ENCODE results near the gene SEC61A1. TPM values are rescaled to one million over a fixed set of nuclear protein-coding genes. Genes with fewer than 3 reads are reported as not detected.

The SEC61A1 gene
- total and polyA plus RNA-seq, 2 donors, result 73.6 to 79.7 TPM

DNA sequence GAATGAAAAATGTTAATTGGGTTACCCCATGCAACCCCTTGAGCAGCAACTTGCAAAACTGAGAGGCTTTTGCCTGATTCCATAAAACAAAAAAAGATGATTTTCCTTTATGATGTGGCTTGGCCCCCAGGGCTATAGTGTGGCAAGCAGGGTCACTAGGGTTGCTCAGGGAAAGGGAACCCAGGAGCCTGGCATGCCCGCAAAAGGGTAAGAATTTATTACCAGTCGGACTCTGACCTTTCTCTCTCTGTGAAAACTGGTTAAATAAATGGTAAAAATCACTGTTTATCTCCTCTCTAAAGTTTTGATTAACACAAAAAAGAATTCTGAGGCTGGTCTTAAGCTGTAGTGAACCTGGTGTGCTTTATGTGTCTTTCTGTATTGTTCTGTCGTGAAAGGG is 37.7 kb upstream of the SEC61A1 start:
- H3K4me3 ChIP-seq (ENCODE audit: low read length in 2 of 2), result no peak overlapping the region
- no peak overlapping the region for H3K27ac ChIP-seq (ENCODE audit: low read depth in 1 of 2, low read length in 1 of 2)
- WGBS, result 100% methylated on average over 3 of the region's 3 CpGs
- no peaks in the 10 kb centered on the region for H3K36me3 ChIP-seq (ENCODE audit: control insufficient read depth in 2 of 2, insufficient read depth in 2 of 2, low read length in 1 of 2)
- H3K9me3 ChIP-seq (ENCODE audit: control insufficient read depth in 2 of 2, insufficient read depth in 1 of 2, low read length in 1 of 2), result no peaks in the 10 kb centered on the region
- no peak for DNase-seq (ENCODE audit: low read depth in 6 of 9, low spot score in 9 of 9)
- H3K27me3 ChIP-seq (ENCODE audit: control insufficient read depth in 2 of 2, insufficient read depth in 1 of 2, low read length in 1 of 2), result no peaks in the 10 kb centered on the region
- peaks cover 0 to 4% of the 10 kb centered on the region in 2 donors for H3K4me1 ChIP-seq (ENCODE audit: control insufficient read depth in 2 of 2, insufficient read depth in 2 of 2, low read length in 2 of 2)

DNA sequence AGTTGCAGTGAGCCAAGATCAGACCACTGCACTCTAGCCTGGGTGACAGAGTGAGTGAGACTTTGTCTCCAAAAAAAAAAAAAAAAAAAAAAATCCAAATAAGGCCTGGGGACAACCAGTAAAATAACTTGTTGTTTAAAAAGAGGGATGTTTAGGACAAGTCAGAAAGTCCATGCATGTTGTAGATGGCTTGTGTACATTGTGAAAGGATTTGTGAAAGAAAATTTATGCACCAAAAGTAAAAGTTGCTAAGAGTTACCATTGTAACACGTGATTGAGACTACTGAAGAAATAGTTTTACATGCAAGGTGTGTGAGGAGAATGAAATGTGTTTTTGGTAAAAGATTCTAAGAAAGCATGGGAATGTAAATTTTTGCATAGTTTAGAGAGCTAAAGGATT is 35.7 kb upstream of the SEC61A1 start:
- no peak overlapping the region for H3K4me3 ChIP-seq (ENCODE audit: low read length in 2 of 2)
- DNase-seq (ENCODE audit: low read depth in 6 of 9, low spot score in 9 of 9), result no peak
- 95% methylated on average over 1 of the region's 1 CpG for WGBS
- H3K27ac ChIP-seq (ENCODE audit: low read depth in 1 of 2, low read length in 1 of 2), result no peak overlapping the region
- H3K36me3 ChIP-seq (ENCODE audit: control insufficient read depth in 2 of 2, insufficient read depth in 2 of 2, low read length in 1 of 2), result no peaks in the 10 kb centered on the region
- H3K9me3 ChIP-seq (ENCODE audit: control insufficient read depth in 2 of 2, insufficient read depth in 1 of 2, low read length in 1 of 2), result no peaks in the 10 kb centered on the region
- no peaks in the 10 kb centered on the region for H3K4me1 ChIP-seq (ENCODE audit: control insufficient read depth in 2 of 2, insufficient read depth in 2 of 2, low read length in 2 of 2)
- H3K27me3 ChIP-seq (ENCODE audit: control insufficient read depth in 2 of 2, insufficient read depth in 1 of 2, low read length in 1 of 2), result no peaks in the 10 kb centered on the region

DNA sequence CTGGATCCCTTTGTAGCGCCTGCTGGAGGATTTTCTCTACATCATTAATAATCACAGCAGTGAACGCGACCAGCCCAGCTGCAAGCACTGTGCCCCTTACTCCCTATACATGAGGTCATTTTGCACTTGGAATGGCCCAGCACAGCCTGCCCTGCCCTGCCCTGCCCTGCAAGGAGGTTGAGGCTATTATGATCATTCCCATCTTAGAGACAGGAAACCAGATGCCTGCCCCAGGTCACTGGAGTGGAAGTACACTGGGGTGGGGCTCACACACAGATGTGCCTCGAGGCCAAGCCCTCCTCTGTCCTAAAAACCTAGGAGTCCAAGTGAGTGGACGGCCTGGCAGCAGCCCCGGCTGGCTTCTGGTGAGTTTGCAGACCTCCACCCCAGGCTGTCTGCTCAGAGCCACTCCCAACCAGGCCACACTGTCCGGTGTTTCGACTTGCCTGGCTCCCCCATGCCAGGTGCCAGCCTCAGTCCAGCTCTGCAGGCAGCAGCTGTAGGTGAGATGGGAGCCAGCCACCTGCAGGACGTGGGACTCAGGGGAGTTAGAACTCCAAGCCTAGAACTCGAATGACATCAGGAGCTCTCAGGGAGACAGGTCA is 30.4 kb upstream of the SEC61A1 start:
- no peaks in the 10 kb centered on the region for H3K9me3 ChIP-seq (ENCODE audit: control insufficient read depth in 2 of 2, insufficient read depth in 1 of 2, low read length in 1 of 2)
- no peak for DNase-seq (ENCODE audit: low read depth in 6 of 9, low spot score in 9 of 9)
- H3K36me3 ChIP-seq (ENCODE audit: control insufficient read depth in 2 of 2, insufficient read depth in 2 of 2, low read length in 1 of 2), result no peaks in the 10 kb centered on the region
- H3K27me3 ChIP-seq (ENCODE audit: control insufficient read depth in 2 of 2, insufficient read depth in 1 of 2, low read length in 1 of 2), result peaks cover 0 to 2% of the 10 kb centered on the region in 2 donors
- no peak overlapping the region for H3K27ac ChIP-seq (ENCODE audit: low read depth in 1 of 2, low read length in 1 of 2)
- WGBS, result 89% methylated on average over 10 of the region's 10 CpGs
- no peak overlapping the region for H3K4me3 ChIP-seq (ENCODE audit: low read length in 2 of 2)
- H3K4me1 ChIP-seq (ENCODE audit: control insufficient read depth in 2 of 2, insufficient read depth in 2 of 2, low read length in 2 of 2), result no peaks in the 10 kb centered on the region

DNA sequence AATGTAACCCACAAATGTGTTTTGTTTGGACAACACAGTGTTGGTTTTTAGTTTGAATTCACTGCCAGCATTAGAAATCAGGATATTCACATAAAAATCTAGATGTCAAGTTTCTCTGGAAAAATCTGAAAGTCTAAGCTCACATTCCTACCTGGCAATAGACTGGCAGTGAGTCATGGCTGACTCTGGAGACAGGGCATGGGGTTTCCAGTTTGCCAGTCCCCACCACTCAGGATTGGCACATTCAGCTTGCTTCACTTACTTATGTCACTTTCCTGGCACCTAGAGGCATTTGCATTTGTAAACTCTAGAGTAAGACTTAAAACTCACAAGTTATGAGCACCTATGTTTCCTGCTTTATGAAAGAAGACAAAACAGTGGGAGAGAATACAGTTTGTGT is 19.1 kb upstream of the SEC61A1 start:
- Histone ChIP-seq H3K36me3 (ENCODE audit: control insufficient read depth in 2 of 2, insufficient read depth in 2 of 2, low read length in 1 of 2) (no peaks in the 10 kb centered on the region), H3K4me1 (ENCODE audit: control insufficient read depth in 2 of 2, insufficient read depth in 2 of 2, low read length in 2 of 2) (no peaks in the 10 kb centered on the region), H3K9me3 (ENCODE audit: control insufficient read depth in 2 of 2, insufficient read depth in 1 of 2, low read length in 1 of 2) (no peaks in the 10 kb centered on the region), H3K27me3 (ENCODE audit: control insufficient read depth in 2 of 2, insufficient read depth in 1 of 2, low read length in 1 of 2) (no peaks in the 10 kb centered on the region), H3K27ac (ENCODE audit: low read depth in 1 of 2, low read length in 1 of 2) (no peak overlapping the region), H3K4me3 (ENCODE audit: low read length in 2 of 2) (no peak overlapping the region)
- no peak for DNase-seq (ENCODE audit: low read depth in 6 of 9, low spot score in 9 of 9)

- no peak for DNase-seq (ENCODE audit: low read depth in 6 of 9, low spot score in 9 of 9)
- no peaks in the 10 kb centered on the region for H3K9me3 ChIP-seq (ENCODE audit: control insufficient read depth in 2 of 2, insufficient read depth in 1 of 2, low read length in 1 of 2)
- WGBS, result 96% methylated on average over 1 of the region's 1 CpG
- no peaks in the 10 kb centered on the region for H3K27me3 ChIP-seq (ENCODE audit: control insufficient read depth in 2 of 2, insufficient read depth in 1 of 2, low read length in 1 of 2)
- H3K4me1 ChIP-seq (ENCODE audit: control insufficient read depth in 2 of 2, insufficient read depth in 2 of 2, low read length in 2 of 2), result no peaks in the 10 kb centered on the region
- H3K27ac ChIP-seq (ENCODE audit: low read depth in 1 of 2, low read length in 1 of 2), result no peak overlapping the region
- H3K4me3 ChIP-seq (ENCODE audit: low read length in 2 of 2), result no peak overlapping the region
- H3K36me3 ChIP-seq (ENCODE audit: control insufficient read depth in 2 of 2, insufficient read depth in 2 of 2, low read length in 1 of 2), result no peaks in the 10 kb centered on the region
These were observed 16.1 kb upstream of the SEC61A1 start for GRCh38 chr3:128036119-128036518.

DNA sequence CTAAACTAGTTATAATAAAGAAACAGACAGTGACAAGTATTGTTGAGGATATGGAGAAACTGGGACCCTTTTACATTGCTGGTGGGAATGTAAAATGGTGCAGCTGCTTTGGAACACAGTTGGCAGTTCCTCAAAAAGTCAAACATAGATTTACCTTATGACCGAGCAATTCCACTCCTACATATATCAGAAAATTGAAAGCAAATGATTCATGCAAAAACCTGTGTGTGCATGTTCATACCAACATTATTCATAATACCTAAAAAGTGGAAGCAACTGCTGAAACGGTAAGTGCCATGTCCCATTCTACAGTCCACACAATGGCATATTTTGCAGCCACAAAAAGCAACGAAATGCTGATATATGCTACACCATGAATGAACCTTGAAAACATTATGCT is 12.2 kb upstream of the SEC61A1 start:
- DNase-seq (ENCODE audit: low read depth in 6 of 9, low spot score in 9 of 9), result no peak
- no peaks in the 10 kb centered on the region for H3K4me1 ChIP-seq (ENCODE audit: control insufficient read depth in 2 of 2, insufficient read depth in 2 of 2, low read length in 2 of 2)
- H3K4me3 ChIP-seq (ENCODE audit: low read length in 2 of 2), result no peak overlapping the region
- 95% methylated on average over 3 of the region's 3 CpGs for WGBS
- H3K27ac ChIP-seq (ENCODE audit: low read depth in 1 of 2, low read length in 1 of 2), result no peak overlapping the region
- no peaks in the 10 kb centered on the region for H3K36me3 ChIP-seq (ENCODE audit: control insufficient read depth in 2 of 2, insufficient read depth in 2 of 2, low read length in 1 of 2)
- no peaks in the 10 kb centered on the region for H3K9me3 ChIP-seq (ENCODE audit: control insufficient read depth in 2 of 2, insufficient read depth in 1 of 2, low read length in 1 of 2)
- H3K27me3 ChIP-seq (ENCODE audit: control insufficient read depth in 2 of 2, insufficient read depth in 1 of 2, low read length in 1 of 2), result peaks cover 0 to 7% of the 10 kb centered on the region in 2 donors

DNA sequence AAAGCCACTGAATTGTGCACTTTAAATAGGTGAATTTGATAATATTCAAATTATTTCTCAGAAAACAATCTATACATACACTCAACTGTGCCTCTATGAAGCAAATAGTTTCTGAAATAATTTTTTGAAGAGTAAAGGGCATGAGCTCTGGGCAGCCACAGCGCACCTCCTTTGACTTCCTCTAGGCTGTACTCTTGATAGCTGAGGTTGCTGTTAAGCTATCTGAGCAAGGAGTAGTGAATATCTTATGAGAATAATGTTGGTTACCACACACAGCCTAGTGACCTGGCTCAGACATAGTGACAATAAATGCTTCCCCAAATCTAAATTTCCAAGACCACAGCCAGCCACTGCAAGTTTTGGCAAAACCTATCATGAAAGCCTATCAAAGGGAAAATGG is 11.6 kb upstream of the SEC61A1 start:
- Histone ChIP-seq H3K36me3 (ENCODE audit: control insufficient read depth in 2 of 2, insufficient read depth in 2 of 2, low read length in 1 of 2) (no peaks in the 10 kb centered on the region), H3K9me3 (ENCODE audit: control insufficient read depth in 2 of 2, insufficient read depth in 1 of 2, low read length in 1 of 2) (no peaks in the 10 kb centered on the region), H3K4me1 (ENCODE audit: control insufficient read depth in 2 of 2, insufficient read depth in 2 of 2, low read length in 2 of 2) (no peaks in the 10 kb centered on the region), H3K27ac (ENCODE audit: low read depth in 1 of 2, low read length in 1 of 2) (no peak overlapping the region), H3K4me3 (ENCODE audit: low read length in 2 of 2) (no peak overlapping the region), H3K27me3 (ENCODE audit: control insufficient read depth in 2 of 2, insufficient read depth in 1 of 2, low read length in 1 of 2) (peaks cover 0 to 7% of the 10 kb centered on the region in 2 donors)
- WGBS, result 54% methylated on average over 1 of the region's 1 CpG
- no peak for DNase-seq (ENCODE audit: low read depth in 6 of 9, low spot score in 9 of 9)

DNA sequence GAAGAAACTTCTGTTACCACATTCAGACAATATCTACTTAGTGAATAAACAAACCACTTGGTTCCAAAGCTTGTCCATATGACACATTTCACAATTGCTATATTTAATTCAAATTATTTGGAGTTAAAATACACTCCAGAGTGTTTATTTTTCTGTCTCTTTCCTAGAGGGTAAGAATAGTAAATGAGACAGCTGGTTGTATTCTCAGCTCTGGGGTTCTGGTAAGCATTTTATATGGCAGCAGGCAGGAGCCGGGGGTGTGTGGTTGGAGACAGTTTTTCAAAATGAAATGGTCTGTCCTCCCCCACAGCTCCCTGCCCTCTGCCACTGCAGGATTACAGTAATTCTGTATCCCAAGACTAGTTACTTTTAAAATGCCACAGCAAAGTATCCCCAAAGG is 10.9 kb upstream of the SEC61A1 start:
- peaks cover 0 to 7% of the 10 kb centered on the region in 2 donors for H3K27me3 ChIP-seq (ENCODE audit: control insufficient read depth in 2 of 2, insufficient read depth in 1 of 2, low read length in 1 of 2)
- no peak overlapping the region for H3K27ac ChIP-seq (ENCODE audit: low read depth in 1 of 2, low read length in 1 of 2)
- no peaks in the 10 kb centered on the region for H3K4me1 ChIP-seq (ENCODE audit: control insufficient read depth in 2 of 2, insufficient read depth in 2 of 2, low read length in 2 of 2)
- no peaks in the 10 kb centered on the region for H3K36me3 ChIP-seq (ENCODE audit: control insufficient read depth in 2 of 2, insufficient read depth in 2 of 2, low read length in 1 of 2)
- no peak for DNase-seq (ENCODE audit: low read depth in 6 of 9, low spot score in 9 of 9)
- 98% methylated on average over 1 of the region's 1 CpG for WGBS
- H3K4me3 ChIP-seq (ENCODE audit: low read length in 2 of 2), result no peak overlapping the region
- no peaks in the 10 kb centered on the region for H3K9me3 ChIP-seq (ENCODE audit: control insufficient read depth in 2 of 2, insufficient read depth in 1 of 2, low read length in 1 of 2)

DNA sequence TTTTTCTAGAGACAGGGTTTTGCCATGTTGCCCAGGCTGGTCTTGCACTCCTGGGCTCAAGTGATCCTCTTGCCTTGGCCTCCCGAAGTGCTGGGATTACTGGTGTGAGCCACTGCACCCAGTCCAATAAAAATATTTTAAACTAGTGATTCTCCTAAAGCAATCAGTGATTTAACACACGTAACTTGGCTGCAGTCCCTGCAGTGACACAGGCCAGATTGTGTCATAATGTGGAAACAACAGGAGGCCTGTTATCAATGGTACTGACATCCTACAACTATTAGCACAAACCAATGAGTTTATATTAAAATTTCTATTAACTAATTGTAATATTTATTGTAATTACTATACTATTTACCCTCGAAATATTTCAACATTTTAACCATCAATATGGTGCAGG is 1.6 kb upstream of the SEC61A1 start:
- peaks cover 4 to 17% of the 10 kb centered on the region in 2 donors for H3K36me3 ChIP-seq (ENCODE audit: control insufficient read depth in 2 of 2, insufficient read depth in 2 of 2, low read length in 1 of 2)
- WGBS, result 97% methylated on average over 3 of the region's 3 CpGs
- H3K9me3 ChIP-seq (ENCODE audit: control insufficient read depth in 2 of 2, insufficient read depth in 1 of 2, low read length in 1 of 2), result no peaks in the 10 kb centered on the region
- no peak for DNase-seq (ENCODE audit: low read depth in 6 of 9, low spot score in 9 of 9)
- H3K4me3 ChIP-seq (ENCODE audit: low read length in 2 of 2), result no peak overlapping the region
- no peak overlapping the region for H3K27ac ChIP-seq (ENCODE audit: low read depth in 1 of 2, low read length in 1 of 2)
- peaks cover 22 to 23% of the 10 kb centered on the region in 2 donors for H3K4me1 ChIP-seq (ENCODE audit: control insufficient read depth in 2 of 2, insufficient read depth in 2 of 2, low read length in 2 of 2)
- H3K27me3 ChIP-seq (ENCODE audit: control insufficient read depth in 2 of 2, insufficient read depth in 1 of 2, low read length in 1 of 2), result no peaks in the 10 kb centered on the region

DNA sequence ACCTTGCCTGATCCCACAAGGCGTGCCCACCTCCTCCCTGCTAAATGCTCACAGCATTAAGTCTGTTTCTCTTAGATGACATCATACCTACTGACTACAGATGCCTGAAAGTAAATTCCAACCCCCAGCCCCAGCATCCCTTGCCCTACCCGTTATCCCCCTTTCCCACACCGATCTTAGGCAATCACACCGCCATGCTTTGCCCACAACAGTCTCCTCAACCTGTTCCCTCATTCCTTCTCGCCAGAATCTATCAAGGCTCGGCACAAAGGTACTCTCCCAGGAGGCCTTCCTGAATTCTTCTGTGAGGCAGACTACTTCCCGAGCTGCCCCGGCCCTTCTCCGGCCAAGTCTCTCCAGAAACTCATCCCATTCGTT is 789 bp upstream of the SEC61A1 start:
- H3K27me3 ChIP-seq (ENCODE audit: control insufficient read depth in 2 of 2, insufficient read depth in 1 of 2, low read length in 1 of 2), result no peaks in the 10 kb centered on the region
- peaks cover 22 to 23% of the 10 kb centered on the region in 2 donors for H3K4me1 ChIP-seq (ENCODE audit: control insufficient read depth in 2 of 2, insufficient read depth in 2 of 2, low read length in 2 of 2)
- no peaks in the 10 kb centered on the region for H3K9me3 ChIP-seq (ENCODE audit: control insufficient read depth in 2 of 2, insufficient read depth in 1 of 2, low read length in 1 of 2)
- DNase-seq (ENCODE audit: low read depth in 6 of 9, low spot score in 9 of 9), result peak in 2 of 9 donors; percentile 9 to 10
- H3K4me3 ChIP-seq (ENCODE audit: low read length in 2 of 2), result peak overlapping the region; percentile 83 to 96
- H3K36me3 ChIP-seq (ENCODE audit: control insufficient read depth in 2 of 2, insufficient read depth in 2 of 2, low read length in 1 of 2), result peaks cover 6 to 21% of the 10 kb centered on the region in 2 donors
- WGBS, result 14% methylated on average over 10 of the region's 10 CpGs
- no peak overlapping the region for H3K27ac ChIP-seq (ENCODE audit: low read depth in 1 of 2, low read length in 1 of 2)

Measured in thymus (tissue), 11 donors.